CD4-positive, alpha-beta T cell treated with Interleukin-12 subunit alpha and Interleukin-12 subunit beta, for 1 hour (primary cell): ENCODE data around the gene DIAPH2.
"Not testable (repeated sequence)": the region's sequence is repeated elsewhere in the genome, so short reads cannot be mapped to it uniquely, and the experiment has no call there.

Experiments used
- DNase-seq: peaks from one replicate; pipeline ENCODE4 v3.0.0-alpha.2; 2020

The DIAPH2 gene

DNA sequence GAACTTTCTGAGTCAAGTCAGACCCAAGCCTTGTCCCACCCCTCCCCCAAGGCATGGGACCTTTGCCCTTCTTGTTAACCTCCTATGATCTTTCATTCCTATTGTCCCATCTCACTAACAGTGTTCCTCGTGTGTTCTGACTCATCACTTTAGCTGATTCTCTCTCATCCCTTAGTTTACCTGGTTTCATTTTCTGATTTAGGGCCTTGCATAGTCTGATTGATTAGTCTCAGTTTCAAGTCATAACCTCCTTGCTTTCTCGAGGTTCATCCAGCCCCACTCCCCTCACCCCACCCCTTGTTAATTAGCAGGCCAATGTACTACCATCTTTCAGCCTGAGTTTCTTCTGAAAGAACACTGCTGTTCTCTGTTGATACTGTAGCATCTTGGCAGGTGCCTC lies 716.5 kb downstream of the DIAPH2 start:
- DNase-seq: no peak

DNA sequence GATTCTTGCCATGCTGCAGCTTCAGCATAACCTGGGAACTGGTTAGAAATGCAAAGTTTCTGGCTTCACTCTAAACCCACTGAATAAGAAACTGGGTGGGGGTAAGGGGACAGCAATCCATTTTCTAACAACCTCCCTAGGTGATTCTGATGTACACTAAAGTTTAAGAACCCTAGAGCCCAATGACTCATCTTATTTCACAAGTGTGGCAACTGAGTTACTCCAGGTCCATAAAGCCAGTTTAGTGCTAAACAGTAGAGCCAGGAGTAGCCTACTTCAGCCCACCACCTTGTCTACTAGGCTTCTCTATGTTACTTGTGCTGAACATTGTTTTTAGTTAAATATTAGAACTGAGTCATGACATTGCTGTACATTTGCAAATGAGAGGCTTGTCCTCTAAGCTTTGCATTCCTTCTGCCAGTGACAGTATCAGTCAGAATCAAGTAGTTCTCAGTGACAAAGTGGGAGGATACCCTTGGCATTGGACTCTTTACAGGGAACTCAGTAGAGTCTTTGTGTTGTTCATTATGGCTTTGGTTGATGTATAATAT lies 717.0 kb downstream of the DIAPH2 start:
- DNase-seq: no peak

DNA sequence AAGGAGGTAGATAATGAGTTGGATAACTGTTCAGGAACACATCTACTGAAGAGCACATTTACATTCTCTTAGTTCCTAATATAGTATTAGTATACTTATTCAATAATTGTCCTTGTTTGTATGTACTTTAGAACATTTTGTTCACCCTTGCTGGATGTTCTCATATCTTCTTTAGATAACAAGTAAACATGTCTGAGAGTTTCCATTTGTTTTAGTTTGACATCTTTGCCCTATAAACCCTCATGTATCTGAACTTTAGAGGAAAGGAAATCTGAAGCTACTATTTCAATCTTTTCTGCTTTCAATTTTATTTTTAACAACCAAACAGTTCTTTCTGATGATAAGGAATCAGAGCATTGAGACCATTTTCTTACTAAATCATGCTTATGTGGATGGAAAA lies 717.7 kb downstream of the DIAPH2 start:
- DNase-seq: no peak

- DNase-seq: no peak
Measured at GRCh38 chrX:97402903-97403302, 718.3 kb downstream of the DIAPH2 start.

- DNase-seq: no peak
Measured at GRCh38 chrX:97405031-97405660, 720.5 kb downstream of the DIAPH2 start.

DNA sequence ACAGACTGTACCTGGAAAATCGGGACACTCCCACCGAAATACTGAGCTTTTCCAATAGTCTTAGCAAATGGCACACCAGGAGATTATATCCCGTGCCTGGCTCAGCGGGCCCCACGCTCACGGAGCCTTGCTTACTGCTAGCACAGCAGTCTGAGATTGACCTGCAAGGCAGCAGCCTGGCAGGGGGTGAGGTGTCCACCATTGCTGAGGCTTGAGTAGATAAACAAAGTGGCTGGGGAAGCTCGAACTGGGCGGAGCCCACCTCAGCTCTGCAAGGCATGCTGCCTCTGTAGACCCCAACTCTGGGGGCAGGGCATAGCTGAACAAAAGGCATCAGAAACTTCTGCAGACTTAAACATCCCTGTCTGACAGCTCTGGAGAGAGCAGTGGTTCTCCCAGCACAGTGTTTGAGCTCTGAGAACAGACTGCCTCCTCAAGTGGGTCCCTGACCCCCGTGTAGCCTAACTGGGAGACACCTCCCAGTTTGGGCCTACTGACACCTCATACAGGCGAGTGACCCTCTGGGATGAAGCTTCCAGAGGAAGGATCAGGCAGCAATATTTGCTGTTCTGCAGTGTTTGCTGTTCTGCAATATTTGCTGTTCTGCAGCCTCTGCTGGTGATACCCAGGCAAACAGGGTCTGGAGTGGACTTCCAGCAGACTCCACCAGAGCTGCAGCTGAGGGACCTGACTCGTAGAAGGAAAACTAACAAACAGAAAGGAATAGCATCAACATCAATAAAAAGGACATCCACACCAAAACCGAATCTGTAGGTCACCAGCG lies 725.2 kb downstream of the DIAPH2 start:
- DNase-seq: not testable (repeated sequence)

- no peak for DNase-seq
Measured at GRCh38 chrX:97416461-97416860, 731.8 kb downstream of the DIAPH2 start.

GRCh38 chrX:97429101-97429500 lies 744.5 kb downstream of the DIAPH2 start:
- DNase-seq: no peak

GRCh38 chrX:97431281-97431680 lies 746.6 kb downstream of the DIAPH2 start:
- no peak for DNase-seq

GRCh38 chrX:97446298-97446882 lies 761.7 kb downstream of the DIAPH2 start:
- no peak for DNase-seq

DNA sequence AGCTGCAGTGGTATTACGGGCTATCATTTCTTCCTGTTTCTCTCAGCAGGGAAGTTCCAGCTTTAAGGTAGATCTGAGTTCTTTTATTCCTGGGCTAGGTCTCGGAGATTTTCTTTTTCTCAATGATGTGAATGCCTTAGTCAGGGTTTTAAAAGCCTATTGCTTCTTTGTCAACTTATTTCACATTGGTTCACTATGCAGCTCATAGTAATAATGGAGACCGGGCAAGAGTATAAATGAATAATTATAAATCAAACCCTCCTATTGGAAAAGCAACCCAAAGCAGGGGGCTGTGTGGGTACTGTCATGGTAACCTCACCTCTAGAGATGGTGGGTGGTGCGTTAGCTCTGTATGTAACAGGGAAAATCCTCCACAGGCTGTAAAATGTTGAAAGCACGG lies 762.7 kb downstream of the DIAPH2 start:
- no peak for DNase-seq

DNA sequence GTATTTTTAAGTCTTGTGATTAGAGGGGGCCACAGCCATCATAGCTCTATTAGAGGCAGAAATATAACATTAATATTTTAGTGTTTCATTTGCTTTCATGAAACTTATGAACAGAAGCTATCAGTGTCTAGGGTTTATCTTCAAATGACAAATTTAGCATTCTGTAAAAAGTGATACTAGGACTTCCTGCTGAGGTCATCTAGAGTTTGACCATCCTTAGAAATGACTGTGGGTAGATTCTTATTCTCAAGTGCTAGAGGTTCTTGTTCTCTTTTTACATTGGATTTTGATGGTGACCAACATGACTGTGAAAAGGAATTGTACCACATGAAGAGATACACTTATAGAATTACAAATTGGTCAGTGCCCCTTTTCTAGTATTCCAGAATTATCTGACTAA lies 767.6 kb downstream of the DIAPH2 start:
- DNase-seq: no peak

DNA sequence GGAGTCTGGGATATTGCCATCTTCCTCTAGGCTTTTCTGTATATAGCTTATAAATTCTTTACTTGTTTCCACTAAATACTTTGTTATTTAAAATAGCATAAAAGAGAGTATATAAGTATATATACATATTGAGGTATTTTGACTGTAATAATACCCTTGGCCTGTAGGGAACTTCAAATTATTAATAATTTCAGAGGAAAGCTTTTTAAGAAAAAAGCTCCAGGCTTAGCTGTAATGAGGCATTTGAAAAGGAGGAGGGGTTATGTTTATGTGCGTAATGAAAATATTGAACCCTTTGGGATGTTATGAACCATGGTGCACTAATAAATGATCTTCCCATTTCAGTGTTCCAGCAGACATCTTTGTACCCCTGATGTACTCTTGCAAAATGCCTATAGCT lies 777.1 kb downstream of the DIAPH2 start:
- DNase-seq: no peak

DNA sequence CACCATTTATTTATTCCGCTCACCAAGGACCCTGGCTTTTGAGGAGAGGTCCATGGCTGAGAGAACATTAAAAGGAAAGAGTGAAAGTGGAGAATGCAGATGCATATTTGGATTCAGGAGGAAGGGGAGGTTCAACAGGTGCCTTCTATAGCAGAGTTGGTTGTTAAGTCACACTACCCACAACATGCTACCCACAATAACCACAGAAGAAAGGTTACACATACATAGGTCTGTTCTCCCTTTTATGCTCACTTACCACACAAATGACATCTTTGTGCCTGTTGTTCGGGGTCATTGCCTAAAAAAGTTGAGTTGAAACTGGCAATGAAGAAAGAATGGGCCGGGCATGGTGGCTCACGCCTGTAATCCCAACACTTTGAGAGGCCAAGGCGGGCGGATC lies 786.4 kb downstream of the DIAPH2 start:
- DNase-seq: no peak

DNA sequence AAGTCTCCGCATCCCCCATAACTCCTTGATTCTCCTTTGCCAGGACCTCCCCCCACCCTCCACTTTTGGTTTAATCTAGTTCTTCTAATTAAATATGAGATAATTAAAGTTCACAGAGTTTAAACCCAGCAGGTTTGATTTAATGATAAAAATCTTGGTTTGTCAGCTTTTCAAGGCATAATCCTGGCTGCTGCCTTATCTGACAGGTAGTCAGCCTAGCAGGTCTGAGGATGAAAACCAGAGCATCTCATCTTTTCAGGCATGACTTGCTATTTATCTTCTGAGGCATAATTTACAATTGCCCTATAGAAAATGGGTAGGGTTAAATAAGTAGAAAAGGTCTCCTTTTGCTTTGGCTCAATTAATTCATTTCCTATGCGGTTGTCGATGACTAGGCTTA lies 790.3 kb downstream of the DIAPH2 start:
- DNase-seq: no peak

DNA sequence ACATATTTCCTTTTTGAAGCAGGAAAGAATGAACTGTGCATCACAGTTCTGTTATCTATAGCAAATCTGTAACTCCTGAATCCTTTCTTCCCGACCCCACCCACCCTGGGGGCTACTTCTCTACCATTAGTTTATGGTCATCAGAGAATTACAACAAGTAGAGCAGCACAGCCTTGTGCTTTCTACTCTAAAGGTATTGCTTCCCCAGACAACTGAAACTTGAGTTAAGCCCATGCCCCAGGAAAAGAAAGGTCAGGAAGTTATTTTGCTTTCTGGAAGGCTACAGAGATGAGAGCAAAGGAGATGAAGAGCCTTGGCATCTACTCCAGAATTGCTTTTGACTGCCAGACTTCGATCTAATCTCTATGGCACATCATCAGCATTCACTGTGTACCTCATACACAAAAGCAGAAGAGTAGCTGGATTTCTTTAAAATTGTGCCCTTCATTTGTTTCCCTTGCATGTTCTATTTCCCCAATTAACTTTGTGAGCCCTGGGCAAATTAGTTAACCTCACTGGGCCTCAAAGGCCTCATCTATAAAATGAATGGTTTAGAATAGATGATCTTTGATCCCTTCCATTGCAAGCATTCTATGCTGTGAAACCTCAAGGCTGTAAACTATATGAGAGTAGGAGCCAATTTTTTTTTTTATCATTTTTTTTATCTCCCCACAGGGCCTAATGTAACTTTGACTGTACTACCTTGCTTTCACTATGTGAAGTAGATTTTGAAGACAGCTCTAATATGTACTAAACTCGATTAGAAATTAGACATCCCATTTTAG lies 794.7 kb downstream of the DIAPH2 start:
- no peak for DNase-seq

DNA sequence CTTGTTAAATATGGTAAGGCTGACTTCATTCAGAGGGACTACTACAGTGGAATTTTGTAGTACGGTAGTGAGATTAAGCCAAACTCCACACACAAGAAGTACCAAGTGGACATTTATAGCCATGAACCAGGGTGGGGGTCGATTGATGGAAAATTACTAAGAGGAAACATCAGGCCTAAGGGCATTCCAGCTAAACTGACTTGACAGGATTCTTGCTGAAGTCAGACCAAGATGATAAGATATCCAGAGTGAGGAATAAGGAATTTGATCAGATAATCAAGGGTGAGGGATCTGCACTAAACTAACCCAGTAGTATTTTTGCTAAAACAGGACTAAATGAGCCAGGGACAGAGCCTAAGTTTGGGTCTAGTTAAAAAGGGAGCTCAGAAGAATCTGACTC lies 796.6 kb downstream of the DIAPH2 start:
- DNase-seq: no peak

GRCh38 chrX:97482666-97483300 lies 798.1 kb downstream of the DIAPH2 start:
- DNase-seq: no peak

- no peak for DNase-seq
Measured at GRCh38 chrX:97490656-97491055, 806.0 kb downstream of the DIAPH2 start.

DNA sequence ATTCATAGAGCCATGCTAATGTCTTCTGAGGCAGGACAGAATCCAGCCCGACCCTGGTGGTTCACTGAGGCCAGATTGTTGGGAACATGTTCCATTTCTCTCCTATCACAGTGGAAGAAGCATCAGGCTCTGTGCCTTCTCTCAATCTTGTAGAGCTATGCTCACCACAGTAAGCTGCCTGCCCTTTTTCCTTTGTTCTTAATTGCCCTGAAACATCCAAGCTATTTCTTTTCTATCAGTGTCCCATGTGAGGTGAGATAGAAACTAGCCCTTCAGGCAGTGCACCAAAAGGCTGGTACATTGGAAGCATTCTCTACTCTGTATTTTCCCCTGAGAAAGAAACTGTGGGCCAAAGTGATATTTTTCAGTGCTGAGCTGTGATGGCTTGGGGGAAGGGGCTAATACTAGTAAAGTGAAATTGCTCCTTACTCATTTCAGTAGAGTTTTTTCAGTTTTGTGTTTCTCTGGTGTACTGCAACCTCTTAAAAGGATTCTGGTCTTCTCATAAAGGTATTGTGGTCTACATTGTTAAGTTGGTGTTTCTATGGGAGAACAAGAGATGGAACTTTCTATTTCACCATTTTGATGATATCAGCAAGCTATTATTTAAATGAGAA lies 810.2 kb downstream of the DIAPH2 start:
- DNase-seq: no peak

DNA sequence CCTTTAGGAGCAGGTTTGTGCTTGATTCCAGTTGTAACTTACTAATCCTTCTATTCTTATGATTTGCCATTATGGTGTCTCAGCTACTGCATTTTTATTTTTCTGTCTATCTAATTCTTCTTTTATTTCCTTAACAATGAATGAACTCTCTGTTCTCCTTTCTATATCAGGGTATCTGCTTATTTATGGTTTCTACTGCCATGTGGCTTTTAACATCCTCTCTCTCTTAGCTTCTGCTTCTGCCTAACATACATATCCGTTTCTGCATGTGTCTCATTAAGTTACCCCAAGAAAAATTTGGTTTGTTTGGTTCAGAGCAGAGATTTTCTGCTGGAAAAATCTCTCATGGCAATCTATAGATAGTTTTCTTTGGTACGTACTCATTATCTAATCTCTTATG lies 813.5 kb downstream of the DIAPH2 start:
- no peak for DNase-seq

DNA sequence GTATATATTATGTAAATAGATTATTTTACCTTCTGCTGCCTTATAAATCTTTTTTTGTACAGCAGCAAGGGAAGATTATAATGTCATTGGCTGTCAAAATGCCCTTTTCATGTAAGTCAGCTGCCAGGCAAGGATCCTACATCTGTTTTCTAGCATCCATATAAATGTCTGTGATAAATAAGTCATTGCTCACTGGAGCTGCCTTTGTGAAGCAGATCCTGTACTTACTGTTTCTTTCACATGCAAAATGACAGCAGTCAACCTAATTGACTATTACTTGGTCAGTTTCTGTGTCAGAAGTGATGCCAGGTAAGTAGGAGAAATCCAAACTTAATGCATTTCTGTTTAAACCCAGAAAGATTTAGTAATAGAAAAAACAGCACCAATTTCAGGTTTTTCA lies 819.8 kb downstream of the DIAPH2 start:
- no peak for DNase-seq
